A549 (cell line): ENCODE measurements around the gene FGF2.

Experiments
- CEBPB ChIP-seq, 2 experiments: fragments of >200 bp in 1 of 2; sonication (Bioruptor Twin) in 1 of 2; formaldehyde crosslinking in 1 of 2; IDR thresholded peaks; 2 replicates each; pipeline ENCODE4 v1.6.1; 2012 to 2016
- CHD2 ChIP-seq: fragments of 150-350 bp; IDR thresholded peaks from 2 replicates; pipeline ENCODE4 v1.6.1; 2014; ENCODE audit warnings: low read length; ENCODE audit not compliant: partially characterized antibody
- CTCF ChIP-seq: fragments of >200 bp; sonication (Bioruptor Twin); formaldehyde crosslinking; IDR thresholded peaks from 3 replicates; pipeline ENCODE4 v1.5.1; 2016
- ESRRA ChIP-seq: fragments of 150-350 bp; IDR thresholded peaks from 2 replicates; pipeline ENCODE4 v1.6.1; 2014; ENCODE audit warnings: mild to moderate bottlenecking, low read length, borderline replicate concordance
- FOXS1 ChIP-seq: fragments of 250-450 bp; sonication (Bioruptor Pico); IDR thresholded peaks from 2 replicates; pipeline ENCODE4 v1.5.0; 2020; ENCODE audit warnings: mild to moderate bottlenecking, moderate library complexity
- HDAC2 ChIP-seq: fragments of 200-600 bp; sonication (generic); IDR thresholded peaks from 2 replicates; pipeline ENCODE4 v1.6.1; 2016
- HOXA7 ChIP-seq: fragments of 250-450 bp; sonication (Bioruptor Pico); IDR thresholded peaks from 2 replicates; pipeline ENCODE4 v1.5.0; 2020; ENCODE audit warnings: mild to moderate bottlenecking, moderate library complexity
- MAX ChIP-seq: IDR thresholded peaks from 2 replicates; pipeline ENCODE4 v1.6.1; 2012
- MAZ ChIP-seq: fragments of 150-350 bp; IDR thresholded peaks from 2 replicates; pipeline ENCODE4 v1.6.1; 2014; ENCODE audit warnings: antibody characterized with exemption, low read depth, low read length, borderline replicate concordance
- MYC ChIP-seq: IDR thresholded peaks from 2 replicates; pipeline ENCODE4 v1.6.1; 2012; ENCODE audit warnings: mild to moderate bottlenecking, inconsistent platforms, low read length, improper control_type of control experiment, borderline replicate concordance
- PBX3 ChIP-seq: IDR thresholded peaks from 2 replicates; pipeline ENCODE4 v1.6.1; 2012
- POLR2A ChIP-seq: IDR thresholded peaks from 2 replicates; pipeline ENCODE4 v1.6.1; 2012; ENCODE audit warnings: mild to moderate bottlenecking, low read length
- RFX5 ChIP-seq: fragments of 450-650 bp; IDR thresholded peaks from 2 replicates; pipeline ENCODE4 v1.7.1; 2014; ENCODE audit warnings: antibody characterized with exemption, mild to moderate bottlenecking, moderate library complexity
- SREBF2 ChIP-seq: fragments of 450-650 bp; IDR thresholded peaks from 2 replicates; pipeline ENCODE4 v1.6.1; 2014; ENCODE audit warnings: mild to moderate bottlenecking, moderate library complexity

- TF ChIP-seq CTCF (no peak), CHD2 (no peak), HDAC2 (no peak), SREBF2 (no peak), POLR2A (no peak), CEBPB (IDR thresholded peaks at IDR 0.05) (no peak), MYC (no peak), RFX5 (no peak), PBX3 (no peak), HOXA7 (no peak), MAZ (no peak), MAX (no peak), FOXS1 (CRISPR knock-in tag) (no peak), ESRRA (no peak)
Measured at GRCh38 chr4:122946142-122946541, 119.5 kb downstream of the FGF2 start.
